ENCODE data around the gene POLR2L. TPM values are rescaled to one million over a fixed set of nuclear protein-coding genes. Genes with fewer than 3 reads are reported as not detected.
A peak's percentile ranks its signal among the peaks of the same experiment; 100 is the strongest.

The POLR2L gene
- total RNA-seq, 1 donor from 2014 or later, result 106 TPM

GRCh38 chr11:818396-819128 is 23.8 kb downstream of the POLR2L start, which contains the start of gene PNPLA2:
PNPLA2 (plus strand) TSS chr11:818914; CDS start chr11:819719, 805 bp downstream.
- Mint-ChIP-seq H3K36me3 (ENCODE audit: unreplicated experiment) (no peaks in the 10 kb centered on the region), H3K4me1 (ENCODE audit: low read depth, unreplicated experiment) (no peaks in the 10 kb centered on the region), H3K27me3 (ENCODE audit: unreplicated experiment) (peaks cover 8% of the 10 kb centered on the region), H3K4me3 (ENCODE audit: unreplicated experiment) (peak within 1 kb of the TSS; percentile 81), H3K27ac (ENCODE audit: unreplicated experiment) (no peak within 1 kb of the TSS), H3K9me3 (ENCODE audit: unreplicated experiment) (no peaks in the 10 kb centered on the region)
- TF ChIP-seq, protein P1, sequence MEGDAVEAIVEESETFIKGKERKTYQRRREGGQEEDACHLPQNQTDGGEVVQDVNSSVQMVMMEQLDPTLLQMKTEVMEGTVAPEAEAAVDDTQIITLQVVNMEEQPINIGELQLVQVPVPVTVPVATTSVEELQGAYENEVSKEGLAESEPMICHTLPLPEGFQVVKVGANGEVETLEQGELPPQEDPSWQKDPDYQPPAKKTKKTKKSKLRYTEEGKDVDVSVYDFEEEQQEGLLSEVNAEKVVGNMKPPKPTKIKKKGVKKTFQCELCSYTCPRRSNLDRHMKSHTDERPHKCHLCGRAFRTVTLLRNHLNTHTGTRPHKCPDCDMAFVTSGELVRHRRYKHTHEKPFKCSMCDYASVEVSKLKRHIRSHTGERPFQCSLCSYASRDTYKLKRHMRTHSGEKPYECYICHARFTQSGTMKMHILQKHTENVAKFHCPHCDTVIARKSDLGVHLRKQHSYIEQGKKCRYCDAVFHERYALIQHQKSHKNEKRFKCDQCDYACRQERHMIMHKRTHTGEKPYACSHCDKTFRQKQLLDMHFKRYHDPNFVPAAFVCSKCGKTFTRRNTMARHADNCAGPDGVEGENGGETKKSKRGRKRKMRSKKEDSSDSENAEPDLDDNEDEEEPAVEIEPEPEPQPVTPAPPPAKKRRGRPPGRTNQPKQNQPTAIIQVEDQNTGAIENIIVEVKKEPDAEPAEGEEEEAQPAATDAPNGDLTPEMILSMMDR (IDR thresholded peaks at IDR 0.05; ENCODE audit: partially characterized antibody, unreplicated experiment), result no peak
- DNase-seq, result no peak

DNA sequence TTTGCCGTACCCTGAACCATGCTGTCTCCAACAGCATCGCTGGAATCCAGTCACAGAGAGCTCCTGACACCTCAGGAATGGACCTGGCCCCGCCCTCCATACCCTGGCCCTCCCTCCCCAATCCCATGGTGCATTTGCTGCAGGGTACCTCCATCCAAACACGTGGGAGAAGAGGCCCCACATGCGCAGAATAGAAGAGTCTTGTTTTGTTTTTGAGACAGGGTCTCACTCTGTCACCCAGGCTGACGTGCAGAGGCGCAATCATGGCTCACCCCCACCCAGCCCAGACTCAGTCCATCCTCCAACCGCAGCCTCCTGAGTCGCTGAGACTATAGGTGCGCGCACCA is 25.9 kb downstream of the POLR2L start:
- peaks cover 2% of the 10 kb centered on the region for H3K4me1 Mint-ChIP-seq (ENCODE audit: low read depth, unreplicated experiment)
- H3K27me3 Mint-ChIP-seq (ENCODE audit: unreplicated experiment), result peaks cover 4% of the 10 kb centered on the region
- H3K27ac Mint-ChIP-seq (ENCODE audit: unreplicated experiment), result no peak overlapping the region
- no peaks in the 10 kb centered on the region for H3K36me3 Mint-ChIP-seq (ENCODE audit: unreplicated experiment)
- H3K4me3 Mint-ChIP-seq (ENCODE audit: unreplicated experiment), result no peak overlapping the region
- H3K9me3 Mint-ChIP-seq (ENCODE audit: unreplicated experiment), result peaks cover under 1% of the 10 kb centered on the region
- TF ChIP-seq, protein P1 (IDR thresholded peaks at IDR 0.05; ENCODE audit: partially characterized antibody, unreplicated experiment), result no peak
- peak; percentile 17 for DNase-seq

- Mint-ChIP-seq H3K27ac (ENCODE audit: unreplicated experiment) (no peak overlapping the region), H3K9me3 (ENCODE audit: unreplicated experiment) (peaks cover 4% of the 10 kb centered on the region), H3K4me1 (ENCODE audit: low read depth, unreplicated experiment) (peaks cover 7% of the 10 kb centered on the region), H3K27me3 (ENCODE audit: unreplicated experiment) (peaks cover 4% of the 10 kb centered on the region), H3K36me3 (ENCODE audit: unreplicated experiment) (no peaks in the 10 kb centered on the region), H3K4me3 (ENCODE audit: unreplicated experiment) (no peak overlapping the region)
- DNase-seq, result no peak
- TF ChIP-seq, protein P1 (IDR thresholded peaks at IDR 0.05; ENCODE audit: partially characterized antibody, unreplicated experiment), result no peak
Observed at GRCh38 chr11:815675-816432, 26.5 kb downstream of the POLR2L start.

DNA sequence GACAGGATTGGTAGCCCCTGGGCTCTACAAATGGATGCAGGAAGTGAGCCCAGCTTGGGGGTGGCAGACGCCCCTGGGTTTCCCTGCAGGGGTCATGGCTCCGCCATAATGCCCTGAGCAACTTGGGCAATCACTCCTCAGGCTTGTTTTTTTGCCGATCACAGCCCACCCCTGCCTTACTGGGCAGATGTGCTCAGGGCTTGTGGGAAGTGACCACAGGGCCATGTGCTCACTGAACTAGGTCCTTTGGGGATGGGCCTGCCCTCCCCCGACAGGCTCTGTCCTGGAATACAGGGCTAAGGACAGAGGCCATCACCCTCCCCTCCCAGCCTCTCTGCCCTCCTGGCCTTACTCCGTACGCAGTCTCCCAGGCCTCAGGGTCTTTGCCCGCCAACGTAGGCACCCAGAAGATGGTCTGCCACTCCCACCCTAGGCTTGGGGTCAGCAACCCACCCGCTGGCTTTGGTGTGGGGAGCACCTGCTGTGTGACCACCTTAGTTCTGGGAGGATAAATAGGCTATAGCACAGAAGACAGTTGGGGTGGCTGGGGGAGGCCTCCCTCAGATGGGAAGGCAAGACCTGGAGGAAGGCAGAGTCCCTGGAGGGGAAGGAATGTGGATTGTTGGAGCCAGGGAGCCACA is 28.8 kb downstream of the POLR2L start:
- no peak overlapping the region for H3K4me3 Mint-ChIP-seq (ENCODE audit: unreplicated experiment)
- DNase-seq, result peak; percentile 14
- peaks cover 5% of the 10 kb centered on the region for H3K9me3 Mint-ChIP-seq (ENCODE audit: unreplicated experiment)
- TF ChIP-seq, protein P1 (IDR thresholded peaks at IDR 0.05; ENCODE audit: partially characterized antibody, unreplicated experiment), result no peak
- H3K4me1 Mint-ChIP-seq (ENCODE audit: low read depth, unreplicated experiment), result peaks cover 11% of the 10 kb centered on the region
- no peak overlapping the region for H3K27ac Mint-ChIP-seq (ENCODE audit: unreplicated experiment)
- no peaks in the 10 kb centered on the region for H3K36me3 Mint-ChIP-seq (ENCODE audit: unreplicated experiment)
- H3K27me3 Mint-ChIP-seq (ENCODE audit: unreplicated experiment), result peaks cover 9% of the 10 kb centered on the region

Measured in glutamatergic neuron (in vitro differentiated cells).